Stimulated activated CD8-positive, alpha-beta memory T cell treated with anti-CD3 and anti-CD28 coated beads, Interleukin-7, amount 100 ng/mL, for 48 hours (primary cell): ENCODE data around the gene SRP72.

Experiments
- DNase-seq, 2 donors: peaks; one replicate each; pipeline ENCODE4 v3.0.0-alpha.2; 2020; ENCODE audit warnings: low read depth in 1 of 2; ENCODE audit errors: extremely low read depth in 1 of 2

SRP72 gene

GRCh38 chr4:56540826-56541225 lies 73.4 kb downstream of the SRP72 start:
- DNase-seq: no peak

GRCh38 chr4:56544573-56545131 lies 77.2 kb downstream of the SRP72 start:
- peak; percentile 58 to 80 for DNase-seq

DNA sequence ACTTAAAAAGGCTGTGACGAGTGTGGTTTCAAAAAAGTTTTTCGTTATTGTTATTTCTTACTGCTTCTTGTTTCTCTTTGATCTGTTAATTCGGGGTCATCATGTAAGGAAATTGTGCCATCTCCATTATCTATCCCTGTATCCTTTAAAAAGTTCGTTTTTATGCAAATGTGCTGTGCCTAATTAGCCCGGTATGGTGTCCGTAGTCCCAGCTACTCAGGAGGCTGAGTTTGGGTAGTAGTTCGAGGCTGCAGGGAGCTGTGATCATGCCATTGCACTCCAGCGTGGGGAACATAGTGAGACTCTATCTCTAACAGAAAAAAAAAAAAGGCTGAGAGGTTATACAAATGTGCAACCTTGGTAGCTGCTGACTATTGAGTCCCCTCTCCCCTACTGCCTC lies 83.2 kb downstream of the SRP72 start:
- no peak for DNase-seq

- no peak for DNase-seq
Observed at GRCh38 chr4:56551516-56551915, 84.1 kb downstream of the SRP72 start.

DNA sequence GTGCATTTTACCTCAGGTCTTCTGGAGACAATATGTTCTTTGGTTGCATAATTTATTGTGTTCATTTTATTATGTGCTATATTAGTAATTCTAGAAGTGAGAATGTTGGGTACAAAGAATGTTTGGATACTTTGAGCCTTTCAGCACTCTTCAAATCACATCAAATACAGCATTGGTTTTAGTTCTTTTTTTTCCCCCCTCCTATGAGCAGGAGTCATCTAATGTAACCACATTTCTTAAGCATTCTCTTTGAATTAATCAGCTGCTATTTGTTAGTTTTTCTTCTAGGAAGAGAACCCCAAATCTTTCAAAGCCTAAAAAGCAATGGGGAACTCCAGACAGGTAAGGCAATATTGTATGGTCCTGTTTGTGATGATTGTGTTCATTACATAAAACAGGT lies 84.9 kb downstream of the SRP72 start:
- no peak for DNase-seq
